Omental fat pad (tissue), 4 donors: ENCODE data around the gene PRKCE. TPM values are rescaled to one million over a fixed set of nuclear protein-coding genes. Genes with fewer than 3 reads are reported as not detected.

Experiments used
- ATAC-seq: fragments of 150-250 bp; one replicate; pipeline ENCODE4 v1.9.1; 2016; ENCODE audit warnings: mild to moderate bottlenecking, moderate library complexity; ENCODE audit not compliant: low FRiP score
- DNase-seq: peaks from one replicate; pipeline ENCODE4 v3.0.0-alpha.2; 2019; ENCODE audit warnings: low spot score
- total RNA-seq, 4 donors: library from RNA; depleted of rRNA; stranded (reverse); fragments of >200 nt; gene quantifications; one replicate each; pipeline ENCODE4 v1.1.0, GENCODE V29; 2016
- TF ChIP-seq, protein P1 (sequence below), 3 donors: fragments of 450-650 bp; IDR thresholded peaks; one replicate each; pipeline ENCODE4 v1.5.1; 2016 to 2017; ENCODE audit warnings: antibody characterized with exemption in 3 of 3, mild to moderate bottlenecking in 3 of 3, moderate library complexity in 2 of 3

Gene PRKCE
- total RNA-seq, 4 donors from 2014 or later, result 8.8 to 24.3 (median 14.0) TPM

- DNase-seq (no peak), ATAC-seq (no peak)
- TF ChIP-seq, protein P1, sequence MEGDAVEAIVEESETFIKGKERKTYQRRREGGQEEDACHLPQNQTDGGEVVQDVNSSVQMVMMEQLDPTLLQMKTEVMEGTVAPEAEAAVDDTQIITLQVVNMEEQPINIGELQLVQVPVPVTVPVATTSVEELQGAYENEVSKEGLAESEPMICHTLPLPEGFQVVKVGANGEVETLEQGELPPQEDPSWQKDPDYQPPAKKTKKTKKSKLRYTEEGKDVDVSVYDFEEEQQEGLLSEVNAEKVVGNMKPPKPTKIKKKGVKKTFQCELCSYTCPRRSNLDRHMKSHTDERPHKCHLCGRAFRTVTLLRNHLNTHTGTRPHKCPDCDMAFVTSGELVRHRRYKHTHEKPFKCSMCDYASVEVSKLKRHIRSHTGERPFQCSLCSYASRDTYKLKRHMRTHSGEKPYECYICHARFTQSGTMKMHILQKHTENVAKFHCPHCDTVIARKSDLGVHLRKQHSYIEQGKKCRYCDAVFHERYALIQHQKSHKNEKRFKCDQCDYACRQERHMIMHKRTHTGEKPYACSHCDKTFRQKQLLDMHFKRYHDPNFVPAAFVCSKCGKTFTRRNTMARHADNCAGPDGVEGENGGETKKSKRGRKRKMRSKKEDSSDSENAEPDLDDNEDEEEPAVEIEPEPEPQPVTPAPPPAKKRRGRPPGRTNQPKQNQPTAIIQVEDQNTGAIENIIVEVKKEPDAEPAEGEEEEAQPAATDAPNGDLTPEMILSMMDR (IDR thresholded peaks at IDR 0.05), result no peak
Measured at GRCh38 chr2:45921921-45922320, 270.4 kb downstream of the PRKCE start.

- ATAC-seq, result no peak
- no peak for DNase-seq
- TF ChIP-seq, protein P1 (IDR thresholded peaks at IDR 0.05), result no peak
Measured at GRCh38 chr2:45922577-45922988, 271.1 kb downstream of the PRKCE start.

GRCh38 chr2:45923701-45924100, 272.2 kb downstream of the PRKCE start:
- ATAC-seq (no peak), DNase-seq (no peak)
- TF ChIP-seq, protein P1 (IDR thresholded peaks at IDR 0.05), result no peak

DNA sequence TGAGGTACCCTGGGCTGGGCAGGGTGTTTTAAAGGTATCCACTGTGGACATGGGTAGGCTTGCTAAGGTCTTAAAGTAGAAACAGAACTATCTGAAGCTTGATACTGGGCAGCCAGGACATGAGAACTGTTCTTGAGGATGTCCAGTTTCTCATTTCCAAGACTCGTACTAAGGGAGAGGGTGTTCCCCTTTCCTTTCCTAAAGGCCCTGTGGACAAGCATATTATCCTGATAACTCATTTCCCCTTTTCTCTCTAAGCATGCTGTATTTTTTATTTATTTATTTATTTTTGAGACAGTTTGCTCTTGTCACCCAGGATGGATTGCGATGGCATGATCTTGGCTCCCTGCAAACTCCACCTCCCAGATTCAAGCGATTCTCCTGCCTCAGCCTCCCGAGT, 273.6 kb downstream of the PRKCE start:
- ATAC-seq, result no peak
- DNase-seq, result no peak

GRCh38 chr2:45925636-45926366, 274.3 kb downstream of the PRKCE start:
- DNase-seq (no peak), ATAC-seq (no peak)
- TF ChIP-seq, protein P1 (IDR thresholded peaks at IDR 0.05), result no peak

More for the DNA sequence above, 273.6 kb downstream of the PRKCE start:
- TF ChIP-seq, protein P1 (IDR thresholded peaks at IDR 0.05), result no peak

- no peak for ATAC-seq
- no peak for DNase-seq
- TF ChIP-seq, protein P1 (IDR thresholded peaks at IDR 0.05), result no peak
Measured at GRCh38 chr2:45928946-45929345, 277.5 kb downstream of the PRKCE start.
